GM19452 (cell line): ENCODE data around the gene LHPP.

Source experiments
- ATAC-seq: cut with Tn5 transposase; IDR thresholded peaks from one replicate; pipeline ENCODE4 v1.9.1; 2021; ENCODE audit not compliant: unreplicated experiment

Gene LHPP

GRCh38 chr10:124551755-124552154, 90.1 kb downstream of the LHPP start:
- ATAC-seq, result no peak

- no peak for ATAC-seq
Measured at GRCh38 chr10:124552691-124553276, 91.2 kb downstream of the LHPP start.

- ATAC-seq, result no peak
Measured at GRCh38 chr10:124554085-124554858, 92.6 kb downstream of the LHPP start.

- no peak for ATAC-seq
Measured at GRCh38 chr10:124557167-124557566, 95.5 kb downstream of the LHPP start.

- no peak for ATAC-seq
Measured at GRCh38 chr10:124557648-124558338, 96.2 kb downstream of the LHPP start.

GRCh38 chr10:124558339-124559321, 97.0 kb downstream of the LHPP start:
- no peak for ATAC-seq

- ATAC-seq, result no peak
Measured at GRCh38 chr10:124559372-124560132, 97.9 kb downstream of the LHPP start.

- ATAC-seq, result no peak
Measured at GRCh38 chr10:124560377-124561105, 98.9 kb downstream of the LHPP start.

- ATAC-seq, result no peak
Measured at GRCh38 chr10:124561206-124561605, 99.6 kb downstream of the LHPP start.

GRCh38 chr10:124562425-124563060, 100.9 kb downstream of the LHPP start:
- no peak for ATAC-seq

GRCh38 chr10:124563320-124564040, 101.9 kb downstream of the LHPP start:
- ATAC-seq, result no peak

GRCh38 chr10:124564881-124565280, 103.3 kb downstream of the LHPP start:
- ATAC-seq, result no peak

- ATAC-seq, result no peak
Measured at GRCh38 chr10:124565565-124566221, 104.1 kb downstream of the LHPP start.

- ATAC-seq, result no peak
Measured at GRCh38 chr10:124566222-124566888, 104.7 kb downstream of the LHPP start.

- ATAC-seq, result no peak
Measured at GRCh38 chr10:124566981-124567835, 105.6 kb downstream of the LHPP start.

- ATAC-seq, result no peak
Measured at GRCh38 chr10:124568339-124568738, 106.7 kb downstream of the LHPP start.
